Muscle of leg (tissue), 11 donors: ENCODE data around the gene TOMM70. TPM values are rescaled to one million over a fixed set of nuclear protein-coding genes. Genes with fewer than 3 reads are reported as not detected.
"Not testable (repeated sequence)": the region's sequence is repeated elsewhere in the genome, so short reads cannot be mapped to it uniquely, and the experiment has no call there.

ENCODE experiments used
- DNase-seq: peaks from one replicate; pipeline ENCODE4 v3.0.0; 2013
- H3K27ac ChIP-seq: one replicate; pipeline ENCODE4 v1.5.1; 2013; ENCODE audit warnings: mild to moderate bottlenecking, low read length, control low read depth
- H3K27me3 ChIP-seq: one replicate; pipeline ENCODE4 v1.6.1; 2013; ENCODE audit warnings: low read length; ENCODE audit not compliant: control insufficient read depth, insufficient read depth
- H3K36me3 ChIP-seq: one replicate; pipeline ENCODE4 v1.6.1; 2013; ENCODE audit warnings: low read length; ENCODE audit not compliant: control insufficient read depth, insufficient read depth
- H3K4me1 ChIP-seq: one replicate; pipeline ENCODE4 v1.6.1; 2013; ENCODE audit warnings: low read length; ENCODE audit not compliant: control insufficient read depth, insufficient read depth
- H3K4me3 ChIP-seq: one replicate; pipeline ENCODE4 v1.5.1; 2013; ENCODE audit warnings: low read length, control low read depth
- H3K9me3 ChIP-seq: replicated peaks from 2 replicates; pipeline ENCODE4 v1.6.1; 2013; ENCODE audit warnings: low read depth, low read length; ENCODE audit not compliant: control insufficient read depth
- WGBS: methylation state at CpG from one replicate; pipeline ENCODE4 v1.1.5; 2013; ENCODE audit warnings: missing lambda C conversion rate; ENCODE audit not compliant: insufficient coverage; 5-methylcytosine and 5-hydroxymethylcytosine counted together
- polyA plus RNA-seq, 8 donors: library from polyadenylated mRNA; unstranded; fragments of 120-200 nt; gene quantifications; one replicate each; pipeline versions ENCODE4 v1.2.1 to v1.2.3, GENCODE V29; 2013; ENCODE audit warnings: inconsistent platforms in 1 of 8, low replicate concordance in 1 of 8; ENCODE audit not compliant: insufficient read length in 8 of 8, insufficient read depth in 1 of 8
- total RNA-seq: library from RNA; stranded (reverse); fragments of 120-200 nt; gene quantifications from one replicate; pipeline ENCODE4 v1.2.4, GENCODE V29; 2013

The TOMM70 gene
- total and polyA plus RNA-seq, 9 donors: 44.9 to 62.6 (median 50.5) TPM

DNA sequence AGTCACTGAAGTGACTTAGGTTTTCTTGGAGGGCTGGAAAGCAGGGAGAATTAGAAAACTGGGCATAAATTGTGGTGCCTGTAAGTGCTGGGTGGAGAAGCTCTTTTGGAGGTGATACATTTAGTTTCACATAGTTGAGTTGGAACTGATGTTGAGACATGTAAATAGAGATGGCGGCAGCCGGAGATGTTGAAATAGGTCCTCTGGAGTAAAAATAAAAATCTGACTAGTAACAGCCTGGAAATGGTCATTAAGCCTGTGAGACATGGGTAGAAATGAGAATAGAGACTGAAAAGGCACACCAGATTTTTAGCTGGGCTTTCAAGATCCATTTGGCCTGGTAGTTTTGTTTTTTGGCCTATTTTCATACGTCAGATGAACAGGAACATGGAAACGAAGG lies 69.2 kb downstream of the TOMM70 start:
- no peak overlapping the region for H3K27ac ChIP-seq
- 92% methylated on average over 2 of the region's 4 CpGs for WGBS

DNA sequence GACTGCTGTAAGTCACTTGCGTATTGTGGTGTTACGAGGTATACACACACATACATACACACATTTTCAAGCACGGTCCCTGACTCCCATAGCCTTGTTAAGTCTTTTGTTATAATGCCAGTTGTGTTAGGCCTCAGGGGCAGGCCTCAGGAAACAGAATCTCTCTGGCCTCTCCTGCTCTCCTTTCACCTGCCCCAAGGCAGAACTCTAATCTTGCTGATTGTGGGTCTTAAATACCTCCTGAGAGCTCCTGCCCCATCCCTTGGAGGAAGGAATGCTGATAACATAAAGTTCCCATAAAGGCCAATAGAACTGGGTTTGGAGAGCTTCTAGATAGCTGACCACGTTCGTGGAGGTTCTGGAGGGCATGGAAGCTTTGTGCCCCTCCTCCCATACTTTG lies 70.2 kb downstream of the TOMM70 start:
- H3K4me1 ChIP-seq: peaks cover 11% of the 10 kb centered on the region
- no peak for DNase-seq
- WGBS: no CpG with 5 or more reads among the region's 5 CpGs

More for the DNA sequence above, 69.2 kb downstream of the TOMM70 start:
- DNase-seq: no peak
- Histone ChIP-seq H3K27me3 (no peaks in the 10 kb centered on the region), H3K36me3 (peaks cover 2% of the 10 kb centered on the region), H3K9me3 (no peaks in the 10 kb centered on the region), H3K4me1 (peaks cover 12% of the 10 kb centered on the region), H3K4me3 (no peak overlapping the region)

DNA sequence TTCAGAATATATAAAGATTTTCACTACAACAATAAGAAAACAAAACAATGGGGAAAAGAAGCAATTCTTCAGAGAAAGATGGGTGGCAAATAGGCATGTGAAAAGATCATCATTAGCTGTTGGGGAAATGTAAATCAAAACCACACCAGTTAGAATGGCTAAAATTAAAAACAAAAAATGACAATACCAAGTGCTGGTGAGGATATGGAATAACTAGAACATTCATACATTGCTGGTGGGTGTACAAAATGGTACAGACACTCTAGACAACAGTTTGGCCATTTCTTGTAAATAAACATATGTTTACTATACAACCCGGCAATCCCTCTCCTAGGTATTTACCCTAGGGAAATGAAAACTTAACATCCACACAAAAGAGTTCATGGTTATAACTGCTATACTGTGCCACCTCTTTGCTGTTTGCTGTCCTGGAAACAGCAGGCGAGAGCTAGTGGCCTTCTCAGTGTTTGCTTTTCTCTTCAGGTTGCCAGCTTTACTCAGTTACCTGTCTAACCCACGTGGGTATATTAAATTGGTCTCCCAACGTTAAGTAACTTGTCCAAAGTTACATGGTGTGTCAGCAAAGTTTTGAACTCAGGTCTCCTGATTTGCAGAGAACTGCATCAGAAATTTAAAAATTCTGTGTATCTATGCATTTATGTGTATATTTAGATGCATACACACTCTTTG lies 70.9 kb downstream of the TOMM70 start:
- 100% methylated on average over 1 of the region's 4 CpGs for WGBS
- DNase-seq: no peak
- H3K4me3 ChIP-seq: no peak overlapping the region
- no peaks in the 10 kb centered on the region for H3K27me3 ChIP-seq
- H3K4me1 ChIP-seq: peaks cover 6% of the 10 kb centered on the region
- H3K27ac ChIP-seq: no peak overlapping the region
- no peaks in the 10 kb centered on the region for H3K9me3 ChIP-seq
- H3K36me3 ChIP-seq: peaks cover 2% of the 10 kb centered on the region

More for the DNA sequence above, 70.2 kb downstream of the TOMM70 start:
- Histone ChIP-seq H3K27ac (no peak overlapping the region), H3K36me3 (peaks cover 2% of the 10 kb centered on the region), H3K9me3 (no peaks in the 10 kb centered on the region), H3K4me3 (no peak overlapping the region), H3K27me3 (no peaks in the 10 kb centered on the region)

DNA sequence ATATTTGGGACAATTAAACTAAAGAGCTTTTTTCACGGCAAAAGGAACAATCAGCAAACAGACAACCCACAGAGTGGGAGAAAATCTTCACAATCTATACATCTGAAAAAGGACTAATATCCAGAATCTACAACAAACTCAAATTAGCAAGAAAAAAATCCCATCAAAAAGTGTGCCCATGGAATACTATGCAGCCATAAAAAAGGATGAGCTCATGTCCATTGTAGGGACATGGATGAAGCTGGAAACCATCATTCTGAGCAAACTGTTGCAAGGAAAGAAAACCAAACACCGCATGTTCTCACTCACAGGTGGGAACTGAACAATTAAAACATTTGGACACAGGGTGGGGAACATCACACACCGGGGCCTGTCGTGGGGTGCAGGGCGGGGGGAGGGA lies 73.5 kb downstream of the TOMM70 start:
- DNase-seq, H3K4me1 ChIP-seq, H3K36me3 ChIP-seq, H3K27ac ChIP-seq, H3K27me3 ChIP-seq, H3K9me3 ChIP-seq, H3K4me3 ChIP-seq: not testable (repeated sequence)
- no CpG with 5 or more reads among the region's 5 CpGs for WGBS

DNA sequence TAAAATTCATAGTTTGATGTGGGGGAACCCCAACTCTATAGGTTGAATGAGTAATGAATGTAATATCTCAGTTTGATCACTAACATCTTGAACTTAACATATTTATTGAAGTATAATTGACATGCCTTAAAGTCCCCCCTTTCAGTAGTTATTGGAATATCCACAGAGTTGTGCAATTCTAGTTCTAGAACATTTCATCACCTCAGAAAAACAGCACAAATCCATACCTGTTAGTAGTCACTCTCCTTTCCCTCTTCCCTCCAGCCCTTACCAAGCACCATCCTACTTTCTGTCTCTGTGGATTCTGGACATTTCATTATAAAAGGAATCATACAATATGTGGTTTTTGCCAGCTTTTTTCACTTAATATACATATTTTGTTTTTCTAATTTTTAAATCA lies 75.1 kb downstream of the TOMM70 start:
- no peak overlapping the region for H3K4me3 ChIP-seq
- no peaks in the 10 kb centered on the region for H3K4me1 ChIP-seq
- no peaks in the 10 kb centered on the region for H3K9me3 ChIP-seq
- DNase-seq: no peak
- H3K27me3 ChIP-seq: no peaks in the 10 kb centered on the region
- peaks cover 7% of the 10 kb centered on the region for H3K36me3 ChIP-seq
- no peak overlapping the region for H3K27ac ChIP-seq

DNA sequence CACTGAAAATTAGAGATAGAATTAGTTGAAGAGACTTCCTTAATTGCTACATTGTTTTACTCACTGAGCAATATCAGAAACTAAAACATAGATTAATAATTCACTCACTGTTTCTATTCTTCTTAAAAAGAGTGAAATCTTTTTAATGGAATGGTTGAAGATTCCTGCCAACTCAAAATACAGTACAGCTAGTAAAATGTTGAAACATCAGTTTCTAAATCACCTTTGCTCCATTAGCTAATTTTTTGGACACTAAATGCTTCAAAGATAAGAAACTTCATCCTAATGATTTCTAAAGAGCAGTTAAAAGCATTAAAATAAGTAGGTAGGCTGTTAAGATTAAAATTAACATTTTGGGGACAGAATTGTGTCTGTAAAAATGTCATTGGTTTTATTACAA lies 76.8 kb downstream of the TOMM70 start:
- no peak overlapping the region for H3K27ac ChIP-seq
- H3K9me3 ChIP-seq: no peaks in the 10 kb centered on the region
- H3K4me1 ChIP-seq: no peaks in the 10 kb centered on the region
- DNase-seq: no peak
- peaks cover 10% of the 10 kb centered on the region for H3K36me3 ChIP-seq
- no peak overlapping the region for H3K4me3 ChIP-seq
- no peaks in the 10 kb centered on the region for H3K27me3 ChIP-seq

DNA sequence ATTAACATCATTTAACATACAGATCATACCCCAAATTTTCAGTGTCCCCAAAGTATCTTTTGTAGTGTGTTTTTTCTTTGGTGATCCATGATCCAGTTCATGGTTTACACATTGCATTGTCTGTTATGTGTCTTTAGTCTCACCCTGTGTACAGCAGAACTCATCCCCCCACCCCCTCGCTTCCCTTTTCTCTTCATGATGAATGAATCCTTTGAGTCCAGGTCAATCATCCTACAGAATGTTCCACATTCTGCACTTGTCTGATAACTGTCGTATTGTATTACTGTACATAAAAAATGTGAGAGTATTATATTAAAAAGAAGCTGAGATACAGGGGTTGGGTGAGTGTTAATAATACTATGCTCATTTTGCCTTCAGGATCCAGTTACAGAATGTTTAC lies 80.9 kb downstream of the TOMM70 start:
- no peaks in the 10 kb centered on the region for H3K27me3 ChIP-seq
- H3K9me3 ChIP-seq: no peaks in the 10 kb centered on the region
- no peaks in the 10 kb centered on the region for H3K4me1 ChIP-seq
- no peak overlapping the region for H3K27ac ChIP-seq
- H3K36me3 ChIP-seq: peaks cover 11% of the 10 kb centered on the region
- no peak overlapping the region for H3K4me3 ChIP-seq
- no peak for DNase-seq
- no CpG with 5 or more reads among the region's 2 CpGs for WGBS

DNA sequence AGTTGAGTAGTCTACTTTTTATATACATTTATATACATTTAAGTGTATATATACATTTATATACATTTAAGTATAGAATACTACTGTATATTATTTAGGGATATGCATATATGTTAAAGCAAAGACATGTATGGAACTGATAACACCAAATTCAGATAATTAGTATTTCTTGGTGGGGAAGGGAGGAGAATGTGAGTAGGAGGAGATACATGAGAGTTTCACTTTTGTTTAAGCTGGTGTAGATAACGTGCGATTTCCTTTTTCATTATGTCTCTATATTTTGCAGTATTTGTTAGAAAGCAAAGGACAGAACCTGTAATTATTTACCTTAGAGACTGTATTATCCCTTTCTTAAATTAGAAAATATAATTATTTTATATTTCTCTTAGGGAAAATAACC lies 83.0 kb downstream of the TOMM70 start:
- no peak overlapping the region for H3K4me3 ChIP-seq
- H3K27ac ChIP-seq: no peak overlapping the region
- no peaks in the 10 kb centered on the region for H3K9me3 ChIP-seq
- H3K36me3 ChIP-seq: peaks cover 16% of the 10 kb centered on the region
- DNase-seq: no peak
- H3K4me1 ChIP-seq: no peaks in the 10 kb centered on the region
- no CpG with 5 or more reads among the region's 2 CpGs for WGBS
- no peaks in the 10 kb centered on the region for H3K27me3 ChIP-seq

DNA sequence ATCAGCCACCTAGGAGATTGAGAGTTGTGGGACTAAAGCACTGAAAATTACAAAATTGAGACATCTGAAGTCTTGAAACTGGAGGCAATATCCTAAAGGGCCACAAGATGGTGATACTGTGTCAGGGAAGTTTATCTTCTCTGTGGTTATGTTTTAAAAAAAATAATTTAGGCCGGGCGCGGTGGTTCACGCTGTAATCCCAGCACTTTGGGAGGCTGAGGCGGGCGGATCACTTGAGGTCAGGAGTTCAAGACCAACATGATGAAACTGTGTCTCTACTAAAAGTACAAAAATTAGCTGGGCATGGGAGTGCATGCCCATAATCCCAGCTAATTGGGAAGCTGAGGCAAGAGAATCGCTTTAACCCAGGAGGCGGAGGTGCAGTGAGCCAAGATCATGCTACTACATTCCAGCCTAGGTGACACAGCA lies 84.2 kb downstream of the TOMM70 start:
- DNase-seq: peak; percentile 57
- peaks cover 16% of the 10 kb centered on the region for H3K36me3 ChIP-seq
- 43% methylated on average over 4 of the region's 8 CpGs for WGBS
- H3K4me3 ChIP-seq: no peak overlapping the region
- H3K27ac ChIP-seq: no peak overlapping the region
- no peaks in the 10 kb centered on the region for H3K9me3 ChIP-seq
- no peaks in the 10 kb centered on the region for H3K4me1 ChIP-seq
- H3K27me3 ChIP-seq: no peaks in the 10 kb centered on the region
